ENCODE measurements around the gene MEIOC. TPM values are rescaled to one million over a fixed set of nuclear protein-coding genes. Genes with fewer than 3 reads are reported as not detected.
"Not testable (repeated sequence)": the region's sequence is repeated elsewhere in the genome, so short reads cannot be mapped to it uniquely, and the experiment has no call there.

The MEIOC gene
- total and polyA plus RNA-seq, 7 donors: 0.01 to 0.04 (median 0.03) TPM; not detected in 4

DNA sequence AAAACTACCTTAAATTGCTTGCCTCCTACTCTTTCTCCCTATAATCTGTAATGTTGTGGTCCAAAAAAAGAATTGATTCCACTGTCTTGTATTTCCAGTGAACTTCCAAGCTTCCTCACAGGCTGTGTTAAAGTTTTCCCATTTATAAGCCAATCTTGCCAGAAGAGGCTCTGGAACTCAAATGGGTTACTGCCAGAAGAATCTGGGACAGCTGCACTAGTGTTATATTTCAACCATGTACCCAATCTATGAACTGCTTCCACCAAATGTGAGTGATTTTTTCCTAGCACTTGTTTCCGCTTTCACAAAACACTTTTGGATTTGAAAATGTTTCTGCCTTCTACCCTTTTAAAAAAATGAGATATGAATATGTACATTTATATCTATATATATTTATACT, 31.5 kb downstream of the MEIOC start:
- TF ChIP-seq, protein P1, sequence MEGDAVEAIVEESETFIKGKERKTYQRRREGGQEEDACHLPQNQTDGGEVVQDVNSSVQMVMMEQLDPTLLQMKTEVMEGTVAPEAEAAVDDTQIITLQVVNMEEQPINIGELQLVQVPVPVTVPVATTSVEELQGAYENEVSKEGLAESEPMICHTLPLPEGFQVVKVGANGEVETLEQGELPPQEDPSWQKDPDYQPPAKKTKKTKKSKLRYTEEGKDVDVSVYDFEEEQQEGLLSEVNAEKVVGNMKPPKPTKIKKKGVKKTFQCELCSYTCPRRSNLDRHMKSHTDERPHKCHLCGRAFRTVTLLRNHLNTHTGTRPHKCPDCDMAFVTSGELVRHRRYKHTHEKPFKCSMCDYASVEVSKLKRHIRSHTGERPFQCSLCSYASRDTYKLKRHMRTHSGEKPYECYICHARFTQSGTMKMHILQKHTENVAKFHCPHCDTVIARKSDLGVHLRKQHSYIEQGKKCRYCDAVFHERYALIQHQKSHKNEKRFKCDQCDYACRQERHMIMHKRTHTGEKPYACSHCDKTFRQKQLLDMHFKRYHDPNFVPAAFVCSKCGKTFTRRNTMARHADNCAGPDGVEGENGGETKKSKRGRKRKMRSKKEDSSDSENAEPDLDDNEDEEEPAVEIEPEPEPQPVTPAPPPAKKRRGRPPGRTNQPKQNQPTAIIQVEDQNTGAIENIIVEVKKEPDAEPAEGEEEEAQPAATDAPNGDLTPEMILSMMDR (IDR thresholded peaks at IDR 0.05): no peak
- DNase-seq: no peak
- H3K36me3 ChIP-seq (ENCODE audit: insufficient read depth in 1 of 2, low read depth in 1 of 2): peaks cover 5 to 32% of the 10 kb centered on the region in 2 donors
- H3K4me3 ChIP-seq: peak overlapping the region; percentile 97
- no peaks in the 10 kb centered on the region for H3K9me3 ChIP-seq
- H3K27ac ChIP-seq: peak overlapping the region; percentile 38
- H3K27me3 ChIP-seq (ENCODE audit: insufficient read depth in 3 of 3, low read length in 2 of 3): no peaks in the 10 kb centered on the region
- peak in 1 of 4 donors; percentile 48 for ATAC-seq
- WGBS, 3 donors: 22 to 46% (median 23%) methylated on average over 1 of the region's 1 CpG
- H3K4me1 ChIP-seq: peaks cover 21% of the 10 kb centered on the region
- intact Hi-C loops (cut with DNase I): no loop called here

DNA sequence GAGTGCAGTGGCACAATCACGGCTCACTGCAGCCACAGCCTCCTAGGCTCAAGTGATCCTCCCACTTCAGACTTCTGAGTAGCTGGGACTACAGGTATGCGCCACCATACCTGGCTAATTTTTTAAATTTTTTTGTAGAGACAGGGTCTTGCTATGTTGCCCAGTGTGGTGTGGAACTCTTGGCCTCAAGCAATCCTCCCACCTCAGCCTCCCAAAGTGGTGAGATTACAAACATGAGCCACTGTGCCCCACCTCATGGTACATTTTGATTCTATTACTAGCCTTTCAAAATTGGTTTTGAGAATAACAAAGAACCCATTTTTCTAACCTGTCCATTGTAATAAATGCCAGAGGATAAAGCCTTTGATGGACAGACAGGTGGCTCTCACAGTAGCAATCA, 31.9 kb downstream of the MEIOC start:
- Histone ChIP-seq H3K9me3 (no peaks in the 10 kb centered on the region), H3K36me3 (ENCODE audit: insufficient read depth in 1 of 2, low read depth in 1 of 2) (peaks cover 5 to 28% of the 10 kb centered on the region in 2 donors), H3K4me1 (peaks cover 21% of the 10 kb centered on the region), H3K27me3 (ENCODE audit: insufficient read depth in 3 of 3, low read length in 2 of 3) (no peaks in the 10 kb centered on the region), H3K4me3 (peak overlapping the region; percentile 97), H3K27ac (peak overlapping the region; percentile 38)
- intact Hi-C loops (cut with DNase I): no loop called here
- ATAC-seq (no peak), DNase-seq (no peak)
- TF ChIP-seq, protein P1 (IDR thresholded peaks at IDR 0.05): no peak
- 49 to 66% (median 51%) methylated on average over 2 of the region's 2 CpGs for WGBS, 3 donors

DNA sequence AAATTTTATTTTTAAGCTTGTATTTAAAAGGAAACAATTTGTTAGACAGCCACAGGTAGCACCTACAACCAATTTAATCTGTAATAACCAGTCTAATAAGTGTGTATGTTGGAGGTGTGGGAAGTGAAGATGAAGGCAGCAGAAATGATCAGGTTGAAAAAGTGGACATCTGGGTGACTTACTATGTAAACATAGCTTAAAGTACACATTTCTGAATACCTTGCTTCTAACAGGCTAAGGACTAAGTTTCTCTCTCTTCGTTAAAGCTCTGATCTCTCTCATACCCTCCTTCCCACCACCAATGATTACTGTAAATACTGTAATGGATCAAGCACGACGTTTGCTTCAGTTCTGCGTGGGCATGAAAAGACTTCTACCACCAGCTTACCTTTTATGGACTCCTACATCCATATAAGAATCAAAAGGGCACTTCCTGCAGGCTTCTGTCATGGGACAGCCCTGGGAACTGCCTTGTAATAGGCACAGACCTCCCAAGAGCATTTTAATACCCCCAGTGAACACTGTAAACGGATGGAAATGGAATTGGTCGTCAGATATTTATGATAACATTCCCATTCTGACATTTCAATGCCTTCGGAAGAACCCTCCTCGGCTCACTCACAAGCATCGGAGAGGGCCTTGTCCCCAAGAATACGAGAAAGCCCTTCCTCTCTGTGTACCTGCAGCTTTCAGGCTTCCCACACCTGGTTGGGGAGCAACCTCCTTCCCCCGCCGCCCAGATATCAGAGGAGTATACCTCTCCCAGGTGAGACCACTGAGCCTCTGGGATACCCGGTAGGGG, 32.6 kb downstream of the MEIOC start:
- ATAC-seq (no peak), DNase-seq (no peak)
- TF ChIP-seq, protein P1 (IDR thresholded peaks at IDR 0.05): no peak
- H3K27me3 ChIP-seq (ENCODE audit: insufficient read depth in 3 of 3, low read length in 2 of 3): no peaks in the 10 kb centered on the region
- intact Hi-C loops (cut with DNase I): no loop called here
- H3K27ac ChIP-seq: peak overlapping the region; percentile 86
- WGBS, 3 donors: 3 to 4% (median 3%) methylated on average over 13 of the region's 13 CpGs
- peaks cover 21% of the 10 kb centered on the region for H3K4me1 ChIP-seq
- H3K4me3 ChIP-seq: peak overlapping the region; percentile 97
- H3K9me3 ChIP-seq: no peaks in the 10 kb centered on the region
- peaks cover under 1 to 21% of the 10 kb centered on the region in 2 donors for H3K36me3 ChIP-seq (ENCODE audit: insufficient read depth in 1 of 2, low read depth in 1 of 2)

DNA sequence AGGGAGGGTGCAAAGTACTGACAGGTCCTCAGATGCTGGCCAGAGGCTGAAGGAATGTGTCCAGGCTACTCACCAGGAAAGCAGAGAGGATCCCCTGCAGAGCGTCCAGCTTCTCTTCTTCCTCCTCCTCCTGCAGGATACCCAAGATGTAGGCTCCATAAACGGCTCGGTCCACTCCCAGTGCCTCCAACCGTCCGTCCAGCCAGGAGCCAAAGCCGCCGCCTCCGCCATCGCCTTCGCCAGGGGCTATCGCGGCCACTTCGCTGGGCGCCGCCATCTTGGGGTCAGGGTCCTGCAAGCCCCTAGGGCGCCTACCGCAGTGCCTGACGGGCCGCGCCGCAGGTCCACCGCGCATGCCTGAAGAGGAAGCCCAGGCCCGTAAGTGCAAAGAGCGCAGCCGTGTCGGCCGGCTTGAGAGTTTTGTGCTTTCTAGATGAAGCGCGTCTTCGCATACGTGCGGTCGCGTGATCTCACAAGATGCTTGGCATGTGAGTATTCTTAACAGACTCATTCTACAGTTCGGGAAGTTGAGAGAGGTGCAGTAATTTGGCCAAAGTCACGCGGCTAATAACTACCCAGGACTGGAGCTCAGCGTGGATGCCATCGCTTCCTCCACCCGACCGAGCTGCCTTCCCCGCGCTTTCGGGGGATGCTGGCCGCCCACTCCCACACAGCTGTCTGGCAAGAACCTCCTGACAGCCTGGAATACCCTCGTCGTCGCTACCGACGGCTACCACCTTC, 33.4 kb downstream of the MEIOC start, which contains the start of gene CCDC43:
TSS of gene CCDC43 (minus strand) at position 300 of the 741 bp plus-strand sequence. CDS start at position 277, 23 bp downstream.
- WGBS, 3 donors: 0 to 1% (median 0%) methylated on average over 46 to 51 of the region's 51 CpGs
- peak; percentile 97 to 99 (median 99) for ATAC-seq
- Histone ChIP-seq H3K27me3 (ENCODE audit: insufficient read depth in 3 of 3, low read length in 2 of 3) (no peaks in the 10 kb centered on the region), H3K9me3 (no peaks in the 10 kb centered on the region), H3K27ac (peak within 1 kb of the TSS; percentile 86), H3K4me1 (peaks cover 21% of the 10 kb centered on the region), H3K4me3 (peak within 1 kb of the TSS; percentile 97), H3K36me3 (ENCODE audit: insufficient read depth in 1 of 2, low read depth in 1 of 2) (peaks cover 0 to 13% of the 10 kb centered on the region in 2 donors)
- TF ChIP-seq, protein P1 (IDR thresholded peaks at IDR 0.05): no peak
- intact Hi-C loops (cut with DNase I): no loop called here
- peak; percentile 91 to 94 for DNase-seq

DNA sequence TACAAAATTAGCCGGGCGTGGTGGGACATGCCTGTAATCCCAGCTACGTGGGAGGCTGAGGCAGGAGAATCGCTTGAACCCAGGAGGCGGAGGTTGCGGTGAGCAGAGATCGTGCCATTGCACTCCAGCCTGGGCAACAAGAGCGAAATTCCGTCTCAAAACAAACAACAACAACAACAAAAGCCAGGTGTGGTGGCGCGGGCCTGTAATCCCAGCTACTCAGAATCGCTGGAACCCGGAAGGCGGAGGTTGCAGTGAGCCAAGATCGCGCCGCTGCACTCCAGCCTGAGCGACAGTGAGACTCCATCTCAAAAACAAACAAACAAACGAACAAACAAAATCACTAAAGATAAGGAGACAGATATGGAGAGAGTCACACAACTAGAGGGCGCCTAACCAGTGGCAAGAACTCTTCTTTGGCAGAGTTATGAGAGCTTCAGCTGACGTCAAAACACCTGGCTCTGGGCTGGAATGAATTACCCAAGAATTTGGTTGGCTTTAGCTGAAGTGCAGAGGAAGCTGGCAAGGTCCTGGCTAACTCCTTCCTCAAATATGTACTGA, 34.6 kb downstream of the MEIOC start:
- H3K4me3 ChIP-seq: peak overlapping the region; percentile 97

More for the DNA sequence above, 34.6 kb downstream of the MEIOC start:
- H3K4me1 ChIP-seq: peaks cover 21% of the 10 kb centered on the region
- DNase-seq; H3K27me3 ChIP-seq (ENCODE audit: insufficient read depth in 3 of 3, low read length in 2 of 3); intact Hi-C loops (cut with DNase I); ATAC-seq; H3K9me3 ChIP-seq: not testable (repeated sequence)
- peaks cover 0 to 12% of the 10 kb centered on the region in 2 donors for H3K36me3 ChIP-seq (ENCODE audit: insufficient read depth in 1 of 2, low read depth in 1 of 2)
- WGBS, 3 donors: 83 to 86% (median 86%) methylated on average over 21 of the region's 21 CpGs
- H3K27ac ChIP-seq: peak overlapping the region; percentile 86

Measured in psoas muscle (tissue), 8 donors.